Measurements from ENCODE around the gene SEPTIN6. TPM values are rescaled to one million over a fixed set of nuclear protein-coding genes. Genes with fewer than 3 reads are reported as not detected.

The SEPTIN6 gene
- total RNA-seq, 4 donors from 2014 or later = 10.1 to 14.1 (median 10.9) TPM

GRCh38 chrX:119647552-119648420 lies 45.2 kb downstream of the SEPTIN6 start:
- 89% methylated on average over 17 of the region's 17 CpGs for WGBS
- Histone ChIP-seq H3K4me3 (no peak overlapping the region), H3K4me1 (no peaks in the 10 kb centered on the region), H3K36me3 (no peaks in the 10 kb centered on the region), H3K9me3 (no peaks in the 10 kb centered on the region), H3K27me3 (no peaks in the 10 kb centered on the region), H3K27ac (no peak overlapping the region)
- no peak for TF ChIP-seq POLR2AphosphoS5 (IDR thresholded peaks at IDR 0.05)
- no peak for TF ChIP-seq EP300 (IDR thresholded peaks at IDR 0.05)
- TF ChIP-seq CTCF (IDR thresholded peaks at IDR 0.05) = no peak
- TF ChIP-seq POLR2A (IDR thresholded peaks at IDR 0.05) = no peak
- no peak for DNase-seq (ENCODE audit: low spot score in 2 of 2)

- TF ChIP-seq POLR2AphosphoS5 (IDR thresholded peaks at IDR 0.05) = no peak
- TF ChIP-seq POLR2A (IDR thresholded peaks at IDR 0.05) = no peak
- no peak for TF ChIP-seq CTCF (IDR thresholded peaks at IDR 0.05)
- TF ChIP-seq EP300 (IDR thresholded peaks at IDR 0.05) = no peak
- no peaks in the 10 kb centered on the region for H3K4me1 ChIP-seq
- no peak overlapping the region for H3K27ac ChIP-seq
- no peak for DNase-seq (ENCODE audit: low spot score in 2 of 2)
- no peaks in the 10 kb centered on the region for H3K27me3 ChIP-seq
- H3K9me3 ChIP-seq = no peaks in the 10 kb centered on the region
- no peaks in the 10 kb centered on the region for H3K36me3 ChIP-seq
- 74% methylated on average over 2 of the region's 2 CpGs for WGBS
- no peak overlapping the region for H3K4me3 ChIP-seq
Observed at GRCh38 chrX:119647089-119647488, 45.9 kb downstream of the SEPTIN6 start.

GRCh38 chrX:119646515-119646914 lies 46.5 kb downstream of the SEPTIN6 start:
- 90% methylated on average over 4 of the region's 4 CpGs for WGBS
- no peak for DNase-seq (ENCODE audit: low spot score in 2 of 2)
- TF ChIP-seq EP300 (IDR thresholded peaks at IDR 0.05) (no peak), POLR2A (IDR thresholded peaks at IDR 0.05) (no peak), CTCF (IDR thresholded peaks at IDR 0.05) (no peak), POLR2AphosphoS5 (IDR thresholded peaks at IDR 0.05) (no peak)
- H3K27me3 ChIP-seq = no peaks in the 10 kb centered on the region
- no peaks in the 10 kb centered on the region for H3K9me3 ChIP-seq
- no peak overlapping the region for H3K27ac ChIP-seq
- no peak overlapping the region for H3K4me3 ChIP-seq
- H3K4me1 ChIP-seq = no peaks in the 10 kb centered on the region
- no peaks in the 10 kb centered on the region for H3K36me3 ChIP-seq

GRCh38 chrX:119643696-119644095 lies 49.3 kb downstream of the SEPTIN6 start:
- Histone ChIP-seq H3K4me1 (no peaks in the 10 kb centered on the region), H3K27me3 (no peaks in the 10 kb centered on the region), H3K36me3 (no peaks in the 10 kb centered on the region), H3K27ac (no peak overlapping the region), H3K9me3 (no peaks in the 10 kb centered on the region), H3K4me3 (no peak overlapping the region)
- DNase-seq (ENCODE audit: low spot score in 2 of 2) = no peak
- 86% methylated on average over 6 of the region's 8 CpGs for WGBS
- TF ChIP-seq POLR2A (IDR thresholded peaks at IDR 0.05) = no peak
- TF ChIP-seq CTCF (IDR thresholded peaks at IDR 0.05) = no peak
- no peak for TF ChIP-seq POLR2AphosphoS5 (IDR thresholded peaks at IDR 0.05)
- no peak for TF ChIP-seq EP300 (IDR thresholded peaks at IDR 0.05)

Other genes starting within 250 kb of the SEPTIN6 start
- 100 to 1,000 TPM; 177 to 516 (median 455) TPM for gene SLC25A5, start 224.7 kb downstream of the SEPTIN6 start, total RNA-seq
- gene STEEP1, start 127.8 kb downstream of the SEPTIN6 start, total RNA-seq = 10 to 100 TPM; 26.6 to 45.6 (median 33.6) TPM
- gene UBE2A, start 118.6 kb downstream of the SEPTIN6 start, total RNA-seq = 10 to 100 TPM; 22.1 to 32.7 (median 28.8) TPM
- 10 to 100 TPM in 3 of 4 donors, 1 to 10 TPM in 1; 9.7 to 13.6 (median 11.9) TPM for gene NKRF, start 86.7 kb downstream of the SEPTIN6 start, total RNA-seq
- under 1 TPM in 1 of 4 donors, not detected in 3; 0.64 TPM for gene SOWAHD, start 65.4 kb upstream of the SEPTIN6 start, total RNA-seq
- gene RPL39, start 98.5 kb upstream of the SEPTIN6 start, total RNA-seq = 1,000 to 10,000 TPM; 1,738 to 4,612 (median 3,853) TPM
- gene UPF3B, start 159.8 kb upstream of the SEPTIN6 start, total RNA-seq = 1 to 10 TPM; 2.7 to 6.6 (median 5.5) TPM
- 10 to 100 TPM; 13.9 to 22.2 (median 18.6) TPM for gene RNF113A, start 178.6 kb upstream of the SEPTIN6 start, total RNA-seq
- gene NDUFA1, start 178.7 kb upstream of the SEPTIN6 start, total RNA-seq = 10 to 100 TPM; 28.7 to 52.9 (median 48.0) TPM
- gene AKAP14, start 202.7 kb upstream of the SEPTIN6 start, total RNA-seq = not detected